IPS-20b (cell line): ENCODE data around the gene BCL2L1.

Experiments used
- H3K27ac ChIP-seq: one replicate; pipeline ENCODE4 v1.5.1; 2013; ENCODE audit warnings: low read length
- H3K27me3 ChIP-seq: 2 replicates; pipeline ENCODE4 v1.6.1; 2013; ENCODE audit warnings: mild to moderate bottlenecking, low read length, inconsistent platforms; ENCODE audit not compliant: insufficient read depth
- H3K36me3 ChIP-seq: 2 replicates; pipeline ENCODE4 v1.6.1; 2013; ENCODE audit warnings: low read depth, mild to moderate bottlenecking, inconsistent platforms, low read length, moderate library complexity; ENCODE audit not compliant: insufficient read depth
- H3K4me1 ChIP-seq: 2 replicates; pipeline ENCODE4 v1.6.1; 2013; ENCODE audit warnings: mild to moderate bottlenecking, control low read depth, inconsistent platforms, low read length, moderate library complexity; ENCODE audit not compliant: insufficient read depth
- H3K4me3 ChIP-seq: 2 replicates; pipeline ENCODE4 v1.5.1; 2013; ENCODE audit warnings: mild to moderate bottlenecking, low read length, inconsistent platforms
- H3K9ac ChIP-seq: 2 replicates; pipeline ENCODE4 v1.6.1; 2013; ENCODE audit warnings: low read depth, mild to moderate bottlenecking, inconsistent platforms, low read length, moderate library complexity
- H3K9me3 ChIP-seq: 2 replicates; pipeline ENCODE4 v1.6.1; 2013; ENCODE audit warnings: mild to moderate bottlenecking, low read depth, low read length, inconsistent platforms; ENCODE audit not compliant: insufficient read depth

BCL2L1 gene

DNA sequence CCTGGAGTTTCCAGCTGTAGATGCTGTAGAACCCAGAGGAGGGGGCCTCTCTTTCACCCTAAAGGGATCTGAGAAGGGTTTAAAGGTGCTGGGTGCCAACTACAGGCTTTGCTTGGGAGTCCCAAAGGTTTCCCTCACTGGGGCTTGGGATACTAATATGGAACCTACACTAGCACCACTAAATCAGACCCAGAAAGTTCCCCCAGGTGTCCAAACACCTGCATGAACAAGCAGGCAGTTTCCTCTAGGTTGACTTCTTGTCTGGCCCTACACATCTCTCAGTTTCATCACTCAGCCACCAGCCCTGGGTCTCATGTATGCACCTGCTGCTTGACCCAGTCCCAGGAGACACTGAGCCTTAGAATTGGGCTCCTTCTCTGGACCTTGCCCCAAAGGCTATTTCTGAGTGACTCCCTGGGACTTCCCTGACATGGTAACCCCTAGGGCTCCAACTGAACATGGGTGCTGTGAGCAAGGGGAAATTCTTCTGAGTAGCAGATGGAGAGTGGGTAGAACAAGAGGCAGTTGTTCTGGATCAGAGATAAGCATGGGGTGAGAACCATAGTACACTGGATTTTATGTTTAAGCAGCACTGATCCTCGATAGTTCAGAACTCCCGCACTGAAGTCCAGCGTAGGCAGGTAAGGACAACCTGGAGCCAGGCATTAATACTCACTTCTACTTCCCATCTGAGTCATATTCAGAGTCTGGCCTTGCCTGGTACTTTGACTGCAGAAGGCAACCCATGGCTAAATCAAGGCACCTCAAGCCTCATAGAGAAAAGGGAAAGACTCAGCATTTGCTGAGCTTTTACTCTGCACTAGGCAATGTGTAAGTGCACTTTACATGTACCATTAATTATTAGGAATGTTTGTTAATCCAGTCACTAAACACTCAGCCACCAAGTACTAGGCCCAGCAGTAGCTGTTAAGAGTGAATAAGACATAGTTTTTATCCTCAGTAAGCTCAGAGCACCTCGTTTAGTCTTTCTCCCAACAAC is 16.8 kb downstream of the BCL2L1 start:
- Histone ChIP-seq H3K27ac (no peak overlapping the region), H3K9me3 (no peaks in the 10 kb centered on the region), H3K36me3 (peaks cover 42% of the 10 kb centered on the region), H3K4me3 (no peak overlapping the region), H3K27me3 (no peaks in the 10 kb centered on the region), H3K9ac (no peak overlapping the region), H3K4me1 (peaks cover 14% of the 10 kb centered on the region)

DNA sequence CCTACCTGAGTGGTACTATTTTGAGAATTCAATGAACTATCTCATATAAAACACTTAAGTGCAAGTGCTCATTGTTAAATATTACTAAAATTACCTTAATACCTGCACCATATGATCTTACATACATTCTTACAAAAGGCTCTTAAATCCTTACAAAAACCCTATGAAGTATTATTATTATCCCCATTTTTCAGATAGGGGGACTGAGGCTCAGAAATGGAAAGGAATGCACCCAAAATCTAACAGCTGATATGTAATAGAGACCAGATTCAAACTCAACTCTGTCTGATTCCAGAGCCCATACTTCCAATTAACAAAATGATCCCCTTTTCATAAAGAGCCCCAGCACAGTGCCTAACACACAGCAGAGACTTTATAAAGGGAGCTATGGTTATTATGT is 17.5 kb downstream of the BCL2L1 start:
- Histone ChIP-seq H3K4me1 (peaks cover 14% of the 10 kb centered on the region), H3K27ac (no peak overlapping the region), H3K36me3 (peaks cover 36% of the 10 kb centered on the region), H3K4me3 (no peak overlapping the region), H3K27me3 (no peaks in the 10 kb centered on the region), H3K9me3 (no peaks in the 10 kb centered on the region), H3K9ac (no peak overlapping the region)

DNA sequence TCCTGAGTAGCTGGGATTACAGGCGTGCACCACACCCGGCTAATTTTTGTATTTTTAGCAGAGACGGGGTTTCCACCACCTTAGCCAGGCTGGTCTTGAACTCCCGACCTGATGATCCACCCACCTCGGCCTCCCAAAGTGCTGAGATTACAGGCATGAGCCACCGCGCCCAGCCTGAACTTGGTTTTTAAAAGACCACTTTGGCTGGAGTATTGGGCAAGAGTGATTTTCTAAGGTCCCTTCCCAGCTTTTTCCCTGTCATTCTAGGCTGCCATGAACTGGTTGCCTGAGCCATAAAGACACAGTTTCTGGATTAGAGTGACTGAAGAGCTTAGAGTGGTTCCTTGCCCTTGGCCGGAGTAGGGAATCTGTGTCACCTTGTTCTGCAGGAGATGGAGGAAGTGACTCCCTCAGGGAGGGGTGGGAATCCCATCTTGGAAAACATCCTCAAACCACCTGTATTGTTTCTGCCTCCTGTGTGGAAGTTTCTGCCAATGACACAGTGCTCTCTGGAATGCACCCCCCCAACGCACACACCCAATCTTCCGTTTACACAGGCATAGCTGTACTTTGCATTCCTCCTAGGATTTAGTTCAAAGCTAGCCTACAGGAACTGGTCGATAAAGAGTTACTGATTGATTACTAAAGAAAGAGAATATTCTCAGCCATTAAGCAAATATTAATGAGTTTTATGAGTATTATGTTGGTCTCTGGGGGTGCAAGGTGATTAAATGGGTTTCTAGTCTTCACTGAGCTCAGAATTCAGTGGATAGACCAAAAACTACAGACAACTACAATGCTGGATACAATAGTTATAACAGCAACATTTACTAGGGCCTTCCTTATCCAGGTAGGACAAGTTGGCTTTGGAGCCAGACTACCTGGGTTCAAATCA is 18.2 kb downstream of the BCL2L1 start:
- H3K27ac ChIP-seq: no peak overlapping the region
- no peaks in the 10 kb centered on the region for H3K9me3 ChIP-seq
- peaks cover 37% of the 10 kb centered on the region for H3K36me3 ChIP-seq
- no peak overlapping the region for H3K9ac ChIP-seq
- no peaks in the 10 kb centered on the region for H3K27me3 ChIP-seq
- peaks cover 14% of the 10 kb centered on the region for H3K4me1 ChIP-seq
- no peak overlapping the region for H3K4me3 ChIP-seq

GRCh38 chr20:31701591-31701990 is 21.1 kb downstream of the BCL2L1 start:
- H3K9me3 ChIP-seq: no peaks in the 10 kb centered on the region
- no peaks in the 10 kb centered on the region for H3K27me3 ChIP-seq
- no peaks in the 10 kb centered on the region; the same call in 1 of the 2 replicates for H3K4me1 ChIP-seq
- H3K9ac ChIP-seq: no peak overlapping the region
- no peak overlapping the region for H3K4me3 ChIP-seq
- peaks cover 24% of the 10 kb centered on the region for H3K36me3 ChIP-seq
- H3K27ac ChIP-seq: no peak overlapping the region

DNA sequence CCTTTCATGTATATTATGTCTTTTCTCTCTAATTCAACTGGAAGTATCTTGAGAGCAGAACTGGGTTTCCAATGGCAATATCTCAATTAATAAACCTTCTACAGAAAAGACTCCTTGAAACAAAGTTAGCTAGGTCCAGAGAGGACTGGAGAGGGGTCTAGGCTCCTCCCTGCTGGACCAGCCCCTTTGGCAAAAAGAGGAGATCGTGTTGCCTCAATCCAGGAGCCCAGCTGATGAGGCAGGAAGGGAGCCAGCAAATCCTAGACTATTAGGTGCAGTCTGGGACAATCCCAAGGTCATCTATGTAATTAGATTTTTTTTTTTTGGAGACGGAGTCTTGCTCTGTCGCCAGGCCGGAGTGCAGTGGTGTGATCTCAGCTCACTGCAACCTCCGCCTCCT is 21.9 kb downstream of the BCL2L1 start:
- H3K4me3 ChIP-seq: no peak overlapping the region
- no peaks in the 10 kb centered on the region; the same call in 1 of the 2 replicates for H3K4me1 ChIP-seq
- no peaks in the 10 kb centered on the region for H3K9me3 ChIP-seq
- H3K9ac ChIP-seq: no peak overlapping the region
- no peaks in the 10 kb centered on the region for H3K27me3 ChIP-seq
- H3K36me3 ChIP-seq: peaks cover 20% of the 10 kb centered on the region
- no peak overlapping the region for H3K27ac ChIP-seq

DNA sequence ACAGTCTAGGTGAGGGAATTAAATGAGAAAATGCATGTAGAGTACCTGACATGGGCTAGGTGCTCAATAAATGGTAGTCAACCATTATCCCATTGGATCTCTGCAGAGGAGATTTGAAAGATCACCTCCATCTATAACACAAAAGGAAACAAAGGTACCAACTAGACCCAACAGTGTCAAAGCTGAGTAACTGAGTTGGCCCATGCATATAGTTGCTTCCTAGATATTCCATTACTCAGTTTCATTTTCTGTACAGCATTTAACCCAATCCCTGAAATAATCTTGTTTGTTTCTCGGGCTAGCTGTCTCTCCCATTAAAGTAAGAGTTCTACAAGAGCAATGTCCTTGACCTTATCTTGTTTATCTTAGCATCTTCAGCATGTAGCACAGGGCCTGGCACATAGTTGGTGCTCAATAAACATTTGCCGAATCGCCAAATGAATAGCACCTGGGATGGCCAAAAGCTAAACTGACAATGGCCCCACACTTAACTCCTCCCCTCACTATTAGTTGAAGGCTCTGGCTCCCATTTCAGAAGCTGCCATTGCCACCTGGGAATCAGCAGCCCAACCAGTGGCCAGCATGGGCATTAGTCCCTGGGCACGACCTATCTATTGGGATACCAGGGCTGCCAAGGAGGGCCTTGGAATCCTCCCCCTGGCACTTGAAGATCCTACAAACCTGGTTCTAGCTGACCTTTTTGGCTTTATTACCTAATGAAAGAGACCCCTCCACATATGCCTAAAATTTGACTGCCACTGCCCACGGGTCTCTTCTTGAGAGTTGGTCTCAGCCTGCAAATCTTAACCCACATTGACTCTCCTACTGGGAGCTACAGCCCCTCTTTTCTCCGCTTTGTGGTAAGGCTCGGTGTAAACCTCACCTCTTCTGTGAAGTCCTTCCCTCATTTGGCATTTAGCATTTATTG is 22.6 kb downstream of the BCL2L1 start:
- Histone ChIP-seq H3K4me1 (no peaks in the 10 kb centered on the region; the same call in 1 of the 2 replicates), H3K27ac (no peak overlapping the region), H3K4me3 (no peak overlapping the region), H3K27me3 (no peaks in the 10 kb centered on the region), H3K9ac (no peak overlapping the region), H3K9me3 (no peaks in the 10 kb centered on the region), H3K36me3 (peaks cover 20% of the 10 kb centered on the region)

- H3K9ac ChIP-seq: no peak overlapping the region
- no peaks in the 10 kb centered on the region for H3K27me3 ChIP-seq
- H3K4me3 ChIP-seq: no peak overlapping the region
- peaks cover 15% of the 10 kb centered on the region for H3K36me3 ChIP-seq
- H3K27ac ChIP-seq: no peak overlapping the region
- peaks cover 9% of the 10 kb centered on the region for H3K4me1 ChIP-seq
- H3K9me3 ChIP-seq: no peaks in the 10 kb centered on the region
Observed at GRCh38 chr20:31698803-31699718, 23.6 kb downstream of the BCL2L1 start.

- no peak overlapping the region for H3K4me3 ChIP-seq
- H3K27ac ChIP-seq: no peak overlapping the region
- H3K9me3 ChIP-seq: no peaks in the 10 kb centered on the region
- peaks cover 15% of the 10 kb centered on the region for H3K36me3 ChIP-seq
- H3K27me3 ChIP-seq: no peaks in the 10 kb centered on the region
- no peak overlapping the region for H3K9ac ChIP-seq
- peaks cover 15% of the 10 kb centered on the region for H3K4me1 ChIP-seq
Observed at GRCh38 chr20:31698243-31698802, 24.3 kb downstream of the BCL2L1 start.

GRCh38 chr20:31695849-31696804 is 26.5 kb downstream of the BCL2L1 start:
- Histone ChIP-seq H3K4me3 (no peak overlapping the region), H3K27me3 (no peaks in the 10 kb centered on the region), H3K9me3 (no peaks in the 10 kb centered on the region), H3K36me3 (peaks cover 14% of the 10 kb centered on the region; the same call in 1 of the 2 replicates), H3K9ac (no peak overlapping the region), H3K27ac (no peak overlapping the region), H3K4me1 (peaks cover 23% of the 10 kb centered on the region)
